Brain microvascular endothelial cell (primary cell): Measurements from ENCODE around the gene KRT17.

ENCODE experiments used
- DNase-seq: peaks from one replicate; pipeline ENCODE4 v3.0.0-alpha.2; 2020
- H3K27ac ChIP-seq: fragments of 250-450 bp; sonication (Bioruptor Pico); 2 replicates; pipeline ENCODE4 v1.5.1; 2020; ENCODE audit warnings: mild to moderate bottlenecking, moderate library complexity
- H3K27me3 ChIP-seq: fragments of 250-450 bp; sonication (Bioruptor Pico); replicated peaks from 2 replicates; pipeline ENCODE4 v1.5.1; 2020; ENCODE audit warnings: mild to moderate bottlenecking
- H3K36me3 ChIP-seq: fragments of 250-450 bp; sonication (Bioruptor Pico); replicated peaks from 2 replicates; pipeline ENCODE4 v1.5.1; 2020; ENCODE audit warnings: mild to moderate bottlenecking
- H3K4me3 ChIP-seq: 2 replicates; pipeline ENCODE4 v1.5.1; 2011; ENCODE audit warnings: low read depth, mild to moderate bottlenecking, control low read depth, low read length, moderate library complexity
- in situ Hi-C: cut with HindIII; loops from 2 replicates; pipeline ENCODE4 v1.10.0; 2017; ENCODE audit warnings: low sequenced_read_pairs, low pct_ligation_motif_present
- TF ChIP-seq, protein P1 (sequence below): IDR thresholded peaks from 2 replicates; pipeline ENCODE4 v1.5.1; 2011; ENCODE audit warnings: low read depth, mild to moderate bottlenecking, moderate library complexity, low read length, control low read depth, inconsistent platforms; ENCODE audit errors: missing control alignments

The KRT17 gene

DNA sequence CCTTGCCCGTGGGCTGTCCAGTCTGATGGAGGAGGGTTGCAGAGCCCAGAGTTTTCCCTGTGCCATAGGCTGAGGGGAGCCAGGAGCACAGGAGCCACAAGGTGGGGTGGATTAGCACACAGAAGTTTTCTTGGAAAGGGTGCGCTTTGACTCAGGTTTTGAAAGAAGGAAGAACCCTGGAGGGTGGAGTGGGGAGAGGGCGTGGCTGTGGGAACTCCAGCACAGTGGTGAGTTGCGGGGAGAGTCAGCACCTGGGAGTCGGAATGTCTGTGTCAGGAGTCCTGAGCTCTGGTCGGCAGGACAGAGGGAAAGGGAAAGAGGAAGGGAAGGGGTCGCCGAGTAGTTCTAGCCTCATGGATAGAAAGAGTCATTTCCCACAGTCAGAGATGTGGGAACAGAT lies 28.8 kb downstream of the KRT17 start:
- no peaks in the 10 kb centered on the region for H3K36me3 ChIP-seq
- H3K27me3 ChIP-seq, result no peaks in the 10 kb centered on the region
- H3K4me3 ChIP-seq, result no peak overlapping the region
- no peak for DNase-seq
- in situ Hi-C loops, result no loop called here
- no peak overlapping the region for H3K27ac ChIP-seq
- TF ChIP-seq, protein P1, sequence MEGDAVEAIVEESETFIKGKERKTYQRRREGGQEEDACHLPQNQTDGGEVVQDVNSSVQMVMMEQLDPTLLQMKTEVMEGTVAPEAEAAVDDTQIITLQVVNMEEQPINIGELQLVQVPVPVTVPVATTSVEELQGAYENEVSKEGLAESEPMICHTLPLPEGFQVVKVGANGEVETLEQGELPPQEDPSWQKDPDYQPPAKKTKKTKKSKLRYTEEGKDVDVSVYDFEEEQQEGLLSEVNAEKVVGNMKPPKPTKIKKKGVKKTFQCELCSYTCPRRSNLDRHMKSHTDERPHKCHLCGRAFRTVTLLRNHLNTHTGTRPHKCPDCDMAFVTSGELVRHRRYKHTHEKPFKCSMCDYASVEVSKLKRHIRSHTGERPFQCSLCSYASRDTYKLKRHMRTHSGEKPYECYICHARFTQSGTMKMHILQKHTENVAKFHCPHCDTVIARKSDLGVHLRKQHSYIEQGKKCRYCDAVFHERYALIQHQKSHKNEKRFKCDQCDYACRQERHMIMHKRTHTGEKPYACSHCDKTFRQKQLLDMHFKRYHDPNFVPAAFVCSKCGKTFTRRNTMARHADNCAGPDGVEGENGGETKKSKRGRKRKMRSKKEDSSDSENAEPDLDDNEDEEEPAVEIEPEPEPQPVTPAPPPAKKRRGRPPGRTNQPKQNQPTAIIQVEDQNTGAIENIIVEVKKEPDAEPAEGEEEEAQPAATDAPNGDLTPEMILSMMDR, result no peak

DNA sequence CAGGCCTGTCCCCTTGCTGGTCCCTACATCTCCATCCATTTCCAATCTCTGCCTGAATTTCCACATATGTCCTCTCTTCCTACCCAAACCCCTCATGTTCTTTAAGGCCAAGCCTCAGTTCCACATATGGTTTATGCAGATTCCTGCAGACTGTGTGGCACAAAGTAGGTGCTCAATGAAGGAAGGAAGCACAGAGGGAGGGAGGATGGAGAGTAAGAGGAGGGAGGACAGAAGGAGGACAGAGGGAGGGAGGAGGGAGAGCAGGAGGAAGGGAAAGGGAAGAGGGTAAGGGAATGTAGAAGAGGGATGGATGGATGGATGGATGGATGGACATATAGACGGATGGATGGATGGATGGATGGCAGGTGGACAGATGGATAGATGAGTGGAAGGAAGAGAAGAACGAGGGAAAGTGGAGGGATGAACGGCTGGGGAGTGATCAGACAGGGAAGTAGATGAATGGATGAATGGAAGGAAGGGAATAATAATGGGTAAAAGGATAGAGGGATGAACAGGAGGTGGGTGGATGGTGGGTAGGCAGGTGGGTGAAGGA lies 29.9 kb downstream of the KRT17 start:
- in situ Hi-C loops, result no loop called here

DNA sequence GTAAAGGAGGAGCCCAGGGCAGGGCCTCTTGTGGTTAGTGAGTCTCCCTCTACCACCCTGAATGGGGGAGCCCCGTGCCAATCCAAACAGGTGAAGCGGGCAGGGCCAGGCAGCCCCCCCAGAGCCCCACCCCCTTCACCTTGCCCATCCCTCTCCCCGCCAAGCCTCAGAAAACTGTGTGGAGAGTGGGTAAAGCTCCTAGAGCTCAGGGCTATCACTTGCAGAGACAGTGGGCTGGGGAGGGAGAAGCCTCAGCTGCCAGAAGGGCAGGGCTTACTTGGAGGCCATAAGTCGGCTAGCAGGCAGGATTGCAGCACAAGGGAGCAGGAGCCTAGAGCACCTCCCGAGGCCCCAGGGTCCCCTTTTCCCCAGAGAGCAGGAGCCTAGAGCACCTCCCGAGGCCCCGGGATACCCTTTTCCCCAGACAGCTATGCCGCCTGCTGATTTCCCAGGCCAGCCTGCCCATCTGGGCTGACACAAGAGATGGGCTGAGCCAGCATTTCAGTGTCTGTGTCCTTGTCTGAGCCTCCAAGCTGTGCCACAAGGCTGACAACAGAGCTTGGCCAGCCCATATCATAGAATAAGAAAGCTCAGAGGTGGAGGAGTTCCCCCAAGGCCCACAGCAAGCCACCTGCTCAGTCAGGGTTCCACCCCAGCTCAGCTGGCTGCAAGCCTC lies 30.9 kb downstream of the KRT17 start:
- TF ChIP-seq, protein P1, result no peak
- no peak for DNase-seq
- H3K27ac ChIP-seq, result no peak overlapping the region
- H3K36me3 ChIP-seq, result no peaks in the 10 kb centered on the region
- no peak overlapping the region for H3K4me3 ChIP-seq
- no peaks in the 10 kb centered on the region for H3K27me3 ChIP-seq
- in situ Hi-C loops, result no loop called here

More for the DNA sequence above, 29.9 kb downstream of the KRT17 start:
- TF ChIP-seq, protein P1, result no peak
- DNase-seq, result no peak
- Histone ChIP-seq H3K4me3 (no peak overlapping the region), H3K36me3 (no peaks in the 10 kb centered on the region), H3K27me3 (no peaks in the 10 kb centered on the region), H3K27ac (no peak overlapping the region)

DNA sequence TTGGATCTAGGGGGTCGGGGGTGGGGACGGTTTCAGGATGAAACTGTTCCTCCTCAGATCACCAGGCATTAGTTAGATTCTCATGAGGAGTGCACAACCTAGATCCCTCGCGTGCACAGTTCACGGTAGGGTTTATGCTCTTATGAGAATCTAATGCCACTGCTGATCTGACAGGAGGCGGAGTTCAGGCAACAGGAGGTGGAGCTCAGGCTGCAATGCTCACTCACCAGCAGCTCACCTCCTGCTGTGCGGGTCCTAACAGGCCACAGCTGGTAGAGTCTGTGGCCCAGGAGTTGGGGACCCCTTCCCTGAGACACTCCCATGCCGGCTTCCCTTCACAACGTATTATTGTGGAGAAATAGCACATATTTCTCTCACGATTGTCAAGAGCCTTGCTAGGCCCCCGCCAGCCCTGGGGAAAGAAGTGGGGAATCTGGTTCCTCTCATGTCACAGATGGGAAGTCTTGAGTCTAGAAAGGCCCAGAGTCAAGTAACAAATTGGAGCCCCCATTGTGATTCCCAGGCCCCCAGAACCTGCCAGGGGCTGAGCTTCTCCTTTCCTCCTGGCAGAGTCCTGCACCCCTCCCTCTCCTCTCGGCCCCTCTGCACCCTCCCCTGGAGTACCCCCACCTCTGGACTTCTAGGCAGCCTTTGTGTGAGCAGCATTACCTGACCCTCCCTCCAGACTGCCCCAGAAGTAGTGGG lies 31.6 kb downstream of the KRT17 start:
- TF ChIP-seq, protein P1, result no peak
- Histone ChIP-seq H3K4me3 (no peak overlapping the region), H3K27ac (no peak overlapping the region), H3K27me3 (no peaks in the 10 kb centered on the region), H3K36me3 (no peaks in the 10 kb centered on the region)
- DNase-seq, result no peak
- in situ Hi-C loops, result no loop called here

DNA sequence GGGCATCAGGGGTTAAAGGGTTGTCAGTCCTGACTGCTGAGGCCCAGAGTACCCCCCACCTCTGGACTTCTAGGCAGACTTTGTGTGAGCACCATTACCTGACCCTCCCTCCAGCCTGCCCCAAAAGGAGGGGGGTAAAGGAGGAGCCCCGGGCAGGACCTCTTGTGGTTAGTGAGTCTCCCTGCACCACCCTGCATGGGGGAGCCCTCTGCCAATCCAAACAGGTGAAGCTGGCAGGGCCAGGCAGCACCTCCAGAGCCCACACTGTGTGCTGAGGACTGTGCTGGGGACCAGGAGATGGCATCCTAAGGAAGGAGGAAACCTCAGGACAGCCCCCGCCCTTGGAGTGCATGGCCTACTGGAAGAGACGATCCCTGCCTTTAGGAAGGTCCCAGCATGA lies 35.1 kb downstream of the KRT17 start:
- H3K4me3 ChIP-seq, result no peak overlapping the region
- in situ Hi-C loops, result no loop called here
- DNase-seq, result no peak
- H3K27me3 ChIP-seq, result no peaks in the 10 kb centered on the region
- TF ChIP-seq, protein P1, result no peak
- H3K27ac ChIP-seq, result no peak overlapping the region
- no peaks in the 10 kb centered on the region for H3K36me3 ChIP-seq
